ENCODE results near the gene HNF1A. TPM values are rescaled to one million over a fixed set of nuclear protein-coding genes. Genes with fewer than 3 reads are reported as not detected.

The HNF1A gene
- total RNA-seq, 2 donors from 2014 or later: not detected

DNA sequence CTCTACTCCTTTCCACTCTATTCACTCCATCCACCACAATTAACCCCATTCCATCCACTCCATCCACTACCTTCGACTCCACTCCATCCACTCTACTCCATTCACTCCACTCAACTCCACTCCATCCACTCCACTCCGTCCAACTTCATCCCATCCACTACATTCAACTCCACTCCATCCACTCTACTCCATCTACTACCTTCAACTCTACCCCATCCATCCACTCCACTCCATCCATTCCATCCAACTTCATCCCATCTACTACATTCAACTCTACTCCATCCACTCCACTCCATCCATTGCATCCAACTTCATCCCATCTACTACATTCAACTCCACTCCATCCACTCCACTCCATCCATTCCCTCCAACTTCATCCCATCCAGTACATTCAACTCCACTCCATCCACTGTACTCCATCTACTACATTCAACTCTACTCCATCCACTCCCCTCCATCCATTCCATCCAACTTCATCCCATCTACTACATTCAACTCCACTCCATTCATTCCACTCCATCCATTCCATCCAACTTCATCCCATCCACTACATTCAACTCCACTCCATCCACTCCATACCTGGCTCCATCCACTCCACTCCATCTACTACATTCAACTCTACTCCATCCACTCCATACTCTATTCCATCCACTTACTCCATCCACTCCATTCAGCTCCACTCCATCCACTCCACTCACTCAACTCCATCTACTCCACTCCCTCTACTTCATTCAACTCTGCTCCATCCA lies 16.4 kb downstream of the HNF1A start:
- Histone ChIP-seq H3K36me3 (no peaks in the 10 kb centered on the region), H3K27me3 (no peaks in the 10 kb centered on the region), H3K9me3 (no peaks in the 10 kb centered on the region), H3K27ac (no peak overlapping the region), H3K4me3 (no peak overlapping the region), H3K4me1 (peaks cover 0 to 7% of the 10 kb centered on the region in 2 donors)
- TF ChIP-seq, protein P1, sequence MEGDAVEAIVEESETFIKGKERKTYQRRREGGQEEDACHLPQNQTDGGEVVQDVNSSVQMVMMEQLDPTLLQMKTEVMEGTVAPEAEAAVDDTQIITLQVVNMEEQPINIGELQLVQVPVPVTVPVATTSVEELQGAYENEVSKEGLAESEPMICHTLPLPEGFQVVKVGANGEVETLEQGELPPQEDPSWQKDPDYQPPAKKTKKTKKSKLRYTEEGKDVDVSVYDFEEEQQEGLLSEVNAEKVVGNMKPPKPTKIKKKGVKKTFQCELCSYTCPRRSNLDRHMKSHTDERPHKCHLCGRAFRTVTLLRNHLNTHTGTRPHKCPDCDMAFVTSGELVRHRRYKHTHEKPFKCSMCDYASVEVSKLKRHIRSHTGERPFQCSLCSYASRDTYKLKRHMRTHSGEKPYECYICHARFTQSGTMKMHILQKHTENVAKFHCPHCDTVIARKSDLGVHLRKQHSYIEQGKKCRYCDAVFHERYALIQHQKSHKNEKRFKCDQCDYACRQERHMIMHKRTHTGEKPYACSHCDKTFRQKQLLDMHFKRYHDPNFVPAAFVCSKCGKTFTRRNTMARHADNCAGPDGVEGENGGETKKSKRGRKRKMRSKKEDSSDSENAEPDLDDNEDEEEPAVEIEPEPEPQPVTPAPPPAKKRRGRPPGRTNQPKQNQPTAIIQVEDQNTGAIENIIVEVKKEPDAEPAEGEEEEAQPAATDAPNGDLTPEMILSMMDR (IDR thresholded peaks at IDR 0.05): no peak
- DNase-seq (ENCODE audit: low spot score): no peak

DNA sequence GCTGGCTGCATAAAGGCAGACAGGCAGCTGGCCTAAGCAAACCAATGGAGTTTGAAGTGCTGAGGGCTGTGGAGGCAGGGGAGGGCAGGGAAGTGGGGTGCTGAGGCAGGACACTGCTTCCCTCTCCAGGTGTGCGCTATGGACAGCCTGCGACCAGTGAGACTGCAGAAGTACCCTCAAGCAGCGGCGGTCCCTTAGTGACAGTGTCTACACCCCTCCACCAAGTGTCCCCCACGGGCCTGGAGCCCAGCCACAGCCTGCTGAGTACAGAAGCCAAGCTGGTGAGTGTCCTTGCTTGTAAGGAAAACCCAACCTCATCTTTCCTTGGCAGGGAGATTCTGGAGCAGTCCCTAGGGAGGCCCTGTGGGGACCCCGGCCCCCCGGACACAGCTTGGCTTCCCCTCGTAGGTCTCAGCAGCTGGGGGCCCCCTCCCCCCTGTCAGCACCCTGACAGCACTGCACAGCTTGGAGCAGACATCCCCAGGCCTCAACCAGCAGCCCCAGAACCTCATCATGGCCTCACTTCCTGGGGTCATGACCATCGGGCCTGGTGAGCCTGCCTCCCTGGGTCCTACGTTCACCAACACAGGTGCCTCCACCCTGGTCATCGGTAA lies 17.9 kb downstream of the HNF1A start:
- no peaks in the 10 kb centered on the region for H3K27me3 ChIP-seq
- no peaks in the 10 kb centered on the region for H3K9me3 ChIP-seq
- peaks cover 0 to 10% of the 10 kb centered on the region in 2 donors for H3K4me1 ChIP-seq
- H3K27ac ChIP-seq: no peak overlapping the region
- TF ChIP-seq, protein P1 (IDR thresholded peaks at IDR 0.05): no peak
- no peak for DNase-seq (ENCODE audit: low spot score)
- H3K4me3 ChIP-seq: no peak overlapping the region
- no peaks in the 10 kb centered on the region for H3K36me3 ChIP-seq

DNA sequence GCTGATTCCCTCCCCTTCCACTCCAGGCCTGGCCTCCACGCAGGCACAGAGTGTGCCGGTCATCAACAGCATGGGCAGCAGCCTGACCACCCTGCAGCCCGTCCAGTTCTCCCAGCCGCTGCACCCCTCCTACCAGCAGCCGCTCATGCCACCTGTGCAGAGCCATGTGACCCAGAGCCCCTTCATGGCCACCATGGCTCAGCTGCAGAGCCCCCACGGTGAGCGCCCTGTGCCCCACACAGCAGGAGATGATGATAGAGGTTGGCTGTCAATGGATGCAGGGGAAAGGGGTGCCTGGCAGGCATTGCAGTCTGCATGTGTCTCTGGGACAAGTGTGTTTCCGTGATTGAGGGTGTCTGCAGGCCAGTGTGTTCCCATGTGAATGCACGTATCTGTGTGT lies 19.1 kb downstream of the HNF1A start:
- peaks cover 0 to 10% of the 10 kb centered on the region in 2 donors for H3K4me1 ChIP-seq
- H3K27me3 ChIP-seq: no peaks in the 10 kb centered on the region
- no peaks in the 10 kb centered on the region for H3K9me3 ChIP-seq
- no peaks in the 10 kb centered on the region for H3K36me3 ChIP-seq
- no peak overlapping the region for H3K27ac ChIP-seq
- no peak overlapping the region for H3K4me3 ChIP-seq
- DNase-seq (ENCODE audit: low spot score): no peak
- TF ChIP-seq, protein P1 (IDR thresholded peaks at IDR 0.05): no peak

DNA sequence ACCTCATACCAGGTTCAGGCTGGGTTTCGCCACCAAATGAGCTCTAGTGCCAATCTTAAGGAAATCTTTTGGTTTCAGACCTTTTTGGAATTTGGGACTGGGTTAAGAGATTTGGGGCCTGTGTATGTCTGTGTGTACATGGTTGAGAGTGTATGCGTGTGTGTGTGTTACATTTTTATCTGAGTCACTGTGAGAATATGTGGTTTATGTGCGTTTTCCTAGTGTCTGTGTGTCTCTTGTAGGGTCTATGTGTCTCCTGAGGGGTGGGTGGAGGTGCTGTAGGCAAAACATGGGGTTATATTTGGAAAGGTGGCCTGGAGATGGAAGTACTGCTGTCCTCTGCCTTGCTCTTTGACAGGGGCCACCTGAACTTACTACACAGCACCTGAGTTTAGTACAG lies 20.1 kb downstream of the HNF1A start:
- TF ChIP-seq, protein P1 (IDR thresholded peaks at IDR 0.05): no peak
- H3K9me3 ChIP-seq: no peaks in the 10 kb centered on the region
- peaks cover 5% of the 10 kb centered on the region for H3K36me3 ChIP-seq
- no peak overlapping the region for H3K4me3 ChIP-seq
- peaks cover 0 to 10% of the 10 kb centered on the region in 2 donors for H3K4me1 ChIP-seq
- no peak for DNase-seq (ENCODE audit: low spot score)
- H3K27ac ChIP-seq: no peak overlapping the region
- H3K27me3 ChIP-seq: no peaks in the 10 kb centered on the region

DNA sequence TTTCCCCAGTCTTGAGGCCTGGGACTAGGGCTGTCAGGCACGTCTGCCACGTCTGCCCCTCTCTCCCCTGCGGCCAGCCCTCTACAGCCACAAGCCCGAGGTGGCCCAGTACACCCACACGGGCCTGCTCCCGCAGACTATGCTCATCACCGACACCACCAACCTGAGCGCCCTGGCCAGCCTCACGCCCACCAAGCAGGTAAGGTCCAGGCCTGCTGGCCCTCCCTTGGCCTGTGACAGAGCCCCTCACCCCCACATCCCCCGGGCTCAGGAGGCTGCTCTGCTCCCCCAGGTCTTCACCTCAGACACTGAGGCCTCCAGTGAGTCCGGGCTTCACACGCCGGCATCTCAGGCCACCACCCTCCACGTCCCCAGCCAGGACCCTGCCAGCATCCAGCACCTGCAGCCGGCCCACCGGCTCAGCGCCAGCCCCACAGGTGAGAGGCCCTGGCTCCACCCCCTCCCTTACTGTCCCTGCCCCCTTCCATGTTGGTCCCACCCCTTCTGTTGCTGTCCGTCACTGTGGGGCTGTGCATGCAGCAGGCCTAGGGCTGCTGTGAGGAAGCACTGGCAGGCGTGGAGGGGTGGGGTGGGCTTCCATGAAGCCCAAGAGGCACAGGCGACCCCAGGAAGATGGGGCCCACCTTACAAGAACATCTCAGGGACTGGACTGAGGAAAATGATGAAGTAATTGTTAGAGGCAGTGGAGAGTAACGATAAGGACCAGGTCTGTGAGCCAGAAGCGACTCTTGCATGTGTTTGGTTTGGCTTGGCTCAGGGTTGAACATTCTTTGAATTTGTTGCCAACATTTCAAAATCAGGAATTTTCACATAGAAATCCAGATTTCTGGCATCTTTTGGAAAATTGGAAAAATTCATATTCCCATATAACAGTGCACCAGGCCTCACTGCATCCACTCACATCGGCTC lies 21.1 kb downstream of the HNF1A start:
- Histone ChIP-seq H3K27ac (no peak overlapping the region), H3K27me3 (no peaks in the 10 kb centered on the region), H3K36me3 (peaks cover 16% of the 10 kb centered on the region), H3K9me3 (no peaks in the 10 kb centered on the region), H3K4me3 (no peak overlapping the region), H3K4me1 (peaks cover 0 to 10% of the 10 kb centered on the region in 2 donors)
- no peak for DNase-seq (ENCODE audit: low spot score)
- TF ChIP-seq, protein P1 (IDR thresholded peaks at IDR 0.05): no peak

Data from right atrium auricular region (tissue), 2 donors.